Activated T-cell treated with anti-CD3 and anti-CD28 coated beads for 48 hours (primary cell): ENCODE data around the gene IPMK.

Experiments
- DNase-seq: peaks from one replicate; pipeline ENCODE4 v3.0.0-alpha.2; 2020; ENCODE audit warnings: low read depth

The IPMK gene

GRCh38 chr10:58267713-58268453 is at the start of gene IPMK:
IPMK (minus strand) TSS chr10:58267894; CDS start chr10:58267611, 283 bp downstream.
- DNase-seq: peak; percentile 95

GRCh38 chr10:58316874-58317273 is 49.2 kb upstream of the IPMK start:
- DNase-seq: no peak

- DNase-seq: no peak
Measured at GRCh38 chr10:58311026-58311425, 43.3 kb upstream of the IPMK start.

- no peak for DNase-seq
Measured at GRCh38 chr10:58307676-58308075, 40.0 kb upstream of the IPMK start.

GRCh38 chr10:58305821-58306220 is 38.1 kb upstream of the IPMK start:
- DNase-seq: no peak

GRCh38 chr10:58304099-58304633 is 36.5 kb upstream of the IPMK start:
- no peak for DNase-seq

GRCh38 chr10:58302254-58302653 is 34.6 kb upstream of the IPMK start:
- DNase-seq: no peak

- no peak for DNase-seq
Measured at GRCh38 chr10:58300676-58301075, 33.0 kb upstream of the IPMK start.

GRCh38 chr10:58299580-58299979 is 31.9 kb upstream of the IPMK start:
- DNase-seq: peak; percentile 29

- no peak for DNase-seq
Measured at GRCh38 chr10:58293989-58294388, 26.3 kb upstream of the IPMK start.

- no peak for DNase-seq
Measured at GRCh38 chr10:58291538-58292174, 24.0 kb upstream of the IPMK start.

- no peak for DNase-seq
Measured at GRCh38 chr10:58282615-58283014, 14.9 kb upstream of the IPMK start.

- no peak for DNase-seq
Measured at GRCh38 chr10:58281092-58281752, 13.5 kb upstream of the IPMK start.

- DNase-seq: no peak
Measured at GRCh38 chr10:58280477-58280876, 12.8 kb upstream of the IPMK start.

- DNase-seq: no peak
Measured at GRCh38 chr10:58278962-58279307, 11.2 kb upstream of the IPMK start.

- DNase-seq: no peak
Measured at GRCh38 chr10:58278274-58278961, 10.7 kb upstream of the IPMK start.

GRCh38 chr10:58275908-58276307 is 8.2 kb upstream of the IPMK start:
- no peak for DNase-seq

GRCh38 chr10:58275261-58275660 is 7.6 kb upstream of the IPMK start:
- DNase-seq: no peak

GRCh38 chr10:58269782-58270290 is 2.1 kb upstream of the IPMK start:
- no peak for DNase-seq

- peak; percentile 89 for DNase-seq
Measured at GRCh38 chr10:58268946-58269781, 1.5 kb upstream of the IPMK start, which contains the start of gene CISD1. CISD1 (plus strand) TSS chr10:58269162; CDS start chr10:58269274, 112 bp downstream.

- no peak for DNase-seq
Measured at GRCh38 chr10:58268454-58268945, 806 bp upstream of the IPMK start.
